HCT116 (cell line): ENCODE data around the gene RRBP1.

Experiments used
- EZH2 ChIP-seq: fragments of 200-600 bp; sonication (generic); IDR thresholded peaks from 2 replicates; pipeline ENCODE4 v1.6.1; 2017; ENCODE audit warnings: antibody characterized with exemption, mixed run types
- POLR2A ChIP-seq: IDR thresholded peaks from 2 replicates; pipeline ENCODE4 v1.7.0; 2011; ENCODE audit warnings: borderline replicate concordance; ENCODE audit not compliant: insufficient read depth, insufficient read length; ENCODE audit errors: extremely low read depth
- SIN3A ChIP-seq: IDR thresholded peaks from 2 replicates; pipeline ENCODE4 v1.6.1; 2012; ENCODE audit warnings: low read depth
- SP1 ChIP-seq: IDR thresholded peaks from 2 replicates; pipeline ENCODE4 v1.6.1; 2012; ENCODE audit warnings: low read depth
- YY1 ChIP-seq: IDR thresholded peaks from 2 replicates; pipeline ENCODE4 v1.6.1; 2011; ENCODE audit warnings: low read length, low read depth, moderate library complexity, mild to moderate bottlenecking; ENCODE audit not compliant: insufficient replicate concordance; ENCODE audit errors: extremely low read depth
- ZFX ChIP-seq: fragments of 450-650 bp; IDR thresholded peaks from 2 replicates; pipeline ENCODE4 v1.6.1; 2017
- TF ChIP-seq, protein P1 (sequence below), 3 experiments: fragments of 200-600 bp in 1 of 3; sonication (generic) in 1 of 3; IDR thresholded peaks in 2 of 3; conservative IDR thresholded peaks in 1 of 3; 2 replicates each; pipeline ENCODE4 v1.5.1; 2012 to 2017; ENCODE audit warnings: low read depth in 2 of 3, low read length in 2 of 3, antibody characterized with exemption in 1 of 3, borderline replicate concordance in 1 of 3, control low read depth in 1 of 3, mild to moderate bottlenecking in 1 of 3, mixed read lengths in 1 of 3, mixed run types in 1 of 3, moderate library complexity in 1 of 3; ENCODE audit not compliant: insufficient read depth in 1 of 3
- TF ChIP-seq, protein P2 (sequence below): IDR thresholded peaks from 2 replicates; pipeline ENCODE4 v1.6.1; 2012
- TF ChIP-seq, protein P3 (sequence below): IDR thresholded peaks from 2 replicates; pipeline ENCODE4 v1.6.1; 2012

DNA sequence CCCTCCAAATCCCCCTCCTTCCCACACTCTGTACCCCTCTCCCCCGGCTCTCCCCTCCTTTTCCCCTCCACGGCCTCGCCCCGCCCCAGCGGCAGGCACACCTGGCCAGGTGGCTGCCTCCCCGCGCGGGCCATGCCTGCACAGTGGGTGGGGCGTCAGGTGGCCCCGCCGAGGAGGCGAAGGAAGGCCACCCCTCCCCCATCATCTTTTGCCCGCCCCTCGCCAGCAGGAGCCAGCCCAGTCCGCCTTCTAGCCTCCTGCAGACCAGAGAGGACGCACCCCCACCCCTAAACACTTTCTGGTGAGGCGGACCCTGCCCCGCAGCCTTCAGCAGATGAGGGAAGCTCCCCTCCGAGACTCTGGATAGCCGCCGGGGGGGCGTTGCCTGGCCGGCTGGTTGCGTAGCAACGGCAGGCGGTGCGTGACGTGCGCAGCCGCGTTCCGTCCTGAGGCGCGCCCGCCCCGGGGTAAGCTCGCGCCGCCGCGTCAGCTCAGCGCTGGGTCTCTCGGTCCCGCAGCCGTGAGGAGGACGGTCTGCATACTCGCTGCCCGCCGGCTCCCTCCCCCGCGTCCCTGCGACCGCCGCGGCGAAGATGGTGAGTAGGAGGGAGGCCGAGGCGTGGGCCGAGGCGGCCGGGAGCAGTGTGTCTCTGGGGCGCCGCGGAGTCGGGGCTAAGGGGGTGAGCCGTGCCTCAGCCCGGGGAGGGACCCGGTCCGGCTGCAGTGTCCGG lies 112.3 kb downstream of the RRBP1 start, which contains the start of gene DSTN:
- TF ChIP-seq, protein P1, sequence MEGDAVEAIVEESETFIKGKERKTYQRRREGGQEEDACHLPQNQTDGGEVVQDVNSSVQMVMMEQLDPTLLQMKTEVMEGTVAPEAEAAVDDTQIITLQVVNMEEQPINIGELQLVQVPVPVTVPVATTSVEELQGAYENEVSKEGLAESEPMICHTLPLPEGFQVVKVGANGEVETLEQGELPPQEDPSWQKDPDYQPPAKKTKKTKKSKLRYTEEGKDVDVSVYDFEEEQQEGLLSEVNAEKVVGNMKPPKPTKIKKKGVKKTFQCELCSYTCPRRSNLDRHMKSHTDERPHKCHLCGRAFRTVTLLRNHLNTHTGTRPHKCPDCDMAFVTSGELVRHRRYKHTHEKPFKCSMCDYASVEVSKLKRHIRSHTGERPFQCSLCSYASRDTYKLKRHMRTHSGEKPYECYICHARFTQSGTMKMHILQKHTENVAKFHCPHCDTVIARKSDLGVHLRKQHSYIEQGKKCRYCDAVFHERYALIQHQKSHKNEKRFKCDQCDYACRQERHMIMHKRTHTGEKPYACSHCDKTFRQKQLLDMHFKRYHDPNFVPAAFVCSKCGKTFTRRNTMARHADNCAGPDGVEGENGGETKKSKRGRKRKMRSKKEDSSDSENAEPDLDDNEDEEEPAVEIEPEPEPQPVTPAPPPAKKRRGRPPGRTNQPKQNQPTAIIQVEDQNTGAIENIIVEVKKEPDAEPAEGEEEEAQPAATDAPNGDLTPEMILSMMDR (IDR thresholded peaks at IDR 0.05 in 2 of 3, conservative IDR thresholded peaks at IDR 0.05 in 1 of 3; ENCODE audit: borderline replicate concordance in 1 of 3, insufficient read depth in 1 of 3, low read depth in 2 of 3, low read length in 2 of 3) = no peak
- TF ChIP-seq POLR2A (peak; percentile 63), SIN3A (peak; percentile 86; the same call in 1 of the 2 replicates), EZH2 (no peak), YY1 (no peak), ZFX (peak; percentile 79; the same call in 1 of the 2 replicates), SP1 (peak; percentile 43; the same call in 1 of the 2 replicates)
- TF ChIP-seq, protein P2, sequence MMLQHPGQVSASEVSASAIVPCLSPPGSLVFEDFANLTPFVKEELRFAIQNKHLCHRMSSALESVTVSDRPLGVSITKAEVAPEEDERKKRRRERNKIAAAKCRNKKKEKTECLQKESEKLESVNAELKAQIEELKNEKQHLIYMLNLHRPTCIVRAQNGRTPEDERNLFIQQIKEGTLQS = no peak
- TF ChIP-seq, protein P3, sequence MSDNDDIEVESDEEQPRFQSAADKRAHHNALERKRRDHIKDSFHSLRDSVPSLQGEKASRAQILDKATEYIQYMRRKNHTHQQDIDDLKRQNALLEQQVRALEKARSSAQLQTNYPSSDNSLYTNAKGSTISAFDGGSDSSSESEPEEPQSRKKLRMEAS = peak; percentile 77
